Right lobe of liver (tissue), 6 donors: ENCODE results near the gene ARHGEF7. TPM values are rescaled to one million over a fixed set of nuclear protein-coding genes. Genes with fewer than 3 reads are reported as not detected.
A peak's percentile ranks its signal among the peaks of the same experiment; 100 is the strongest.

ENCODE experiments used
- ATAC-seq, 4 donors: fragments of 200-7000 bp; cut with Tn5 transposase; one replicate each; pipeline ENCODE4 v1.9.1; 2020; ENCODE audit warnings: mild to moderate bottlenecking in 4 of 4, moderate library complexity in 4 of 4
- DNase-seq, 3 donors: peaks; one replicate each; pipeline ENCODE4 v3.0.0-alpha.2; 2020
- H3K27ac ChIP-seq, 3 donors: fragments of 200-600 bp; one replicate each; pipeline ENCODE4 v1.8.0; 2022
- H3K27me3 ChIP-seq, 2 donors: fragments of 200-600 bp; one replicate each; pipeline ENCODE4 v1.8.0; 2022
- H3K36me3 ChIP-seq, 4 donors: fragments of 200-600 bp; sonication (generic) in 1 of 4; one replicate each; pipeline versions ENCODE4 v1.5.1 to v1.8.0; 2017 to 2022; ENCODE audit warnings: control low read depth in 1 of 4
- H3K4me1 ChIP-seq, 4 donors: fragments of 200-600 bp; sonication (generic) in 1 of 4; one replicate each; pipeline versions ENCODE4 v1.5.1 to v1.8.0; 2017 to 2022; ENCODE audit warnings: control low read depth in 1 of 4
- H3K4me3 ChIP-seq, 3 donors: fragments of 200-600 bp; one replicate each; pipeline ENCODE4 v1.8.0; 2022
- H3K9me3 ChIP-seq, 4 donors: fragments of 200-600 bp; sonication (generic) in 1 of 4; one replicate each; pipeline versions ENCODE4 v1.5.1 to v1.8.0; 2017 to 2022; ENCODE audit warnings: control low read depth in 1 of 4
- POLR2A ChIP-seq: fragments of 450-650 bp; IDR thresholded peaks from one replicate; pipeline ENCODE4 v1.6.1; 2017; ENCODE audit warnings: antibody characterized with exemption, mild to moderate bottlenecking
- WGBS: methylation state at CpG from one replicate; pipeline ENCODE4 v1.1.6; 2018; ENCODE audit warnings: low coverage, low lambda C conversion rate; ENCODE audit not compliant: insufficient coverage; ENCODE audit errors: missing lambda C conversion rate; 5-methylcytosine and 5-hydroxymethylcytosine counted together
- intact Hi-C, 2 donors: fragments of 100-400 bp; cut with DNase I; formaldehyde crosslinking; loops; one replicate each; pipeline versions ENCODE4 v1.11.2 to v1.14.1; 2022
- total RNA-seq, 6 experiments: library from RNA; depleted of rRNA in 2 of 6; stranded (reverse); fragments of >200 nt in 2 of 6; fragmentation: NEBNext Ultra II Directional in 3 of 6; extraction: Animal tissue kit (Norgen Biotek cat#: 25700) in 3 of 6; gene quantifications; one replicate each; pipeline versions ENCODE4 v1.1.0 to v1.2.4, GENCODE V29; 2016 to 2023
- TF ChIP-seq, protein P1 (sequence below), 4 donors: fragments of 200-600 bp in 3 of 4; fragments of 450-650 bp in 1 of 4; IDR thresholded peaks; one replicate each; pipeline versions ENCODE4 v1.5.1 to v1.8.0; 2016 to 2022; ENCODE audit warnings: antibody characterized with exemption in 4 of 4, mild to moderate bottlenecking in 2 of 4
- donor health status: DM: no; HTN: yes; CAD: no.
- donor health status: DM: no; HTN: no; CAD: no.
- donor health status: DM: no; HTN: no; CAD: no.
- donor health status: DM: no; HTN: yes; CAD: no.
- donor health status: DM: no; HTN: yes; CAD: no.

The ARHGEF7 gene
- total RNA-seq, 6 experiments from 2014 or later = 22.0 to 40.1 (median 33.8) TPM

DNA sequence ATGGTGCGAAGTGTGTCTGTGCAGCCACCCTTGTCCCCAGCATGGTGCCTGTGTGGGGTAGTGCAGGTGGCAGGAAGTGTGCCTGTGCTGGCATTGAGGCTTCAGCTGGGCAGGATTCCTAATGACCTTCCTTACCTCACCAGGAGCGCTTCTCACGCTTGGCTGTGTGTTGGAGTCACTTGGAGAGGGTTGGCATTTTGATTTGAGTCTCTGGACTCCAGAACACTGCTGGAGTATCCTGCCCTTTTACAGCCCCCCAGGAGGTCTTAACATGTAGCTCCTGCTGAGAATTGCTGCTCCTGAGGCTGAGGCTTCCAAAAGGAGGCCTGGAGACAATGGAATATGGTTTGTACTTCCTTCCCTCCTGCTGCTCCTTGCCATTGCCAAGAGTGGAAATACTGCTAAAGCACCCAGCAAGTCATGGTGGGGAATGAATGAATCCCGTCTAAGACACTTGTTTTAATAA, 87.1 kb downstream of the ARHGEF7 start:
- WGBS = 64% methylated on average over 4 of the region's 4 CpGs
- peak; percentile 5 to 47 (median 20) for ATAC-seq
- Histone ChIP-seq H3K4me3 (no peak overlapping the region), H3K27me3 (no peaks in the 10 kb centered on the region), H3K9me3 (no peaks in the 10 kb centered on the region), H3K27ac (peak overlapping the region; percentile 1 to 57 (median 11)), H3K4me1 (peaks cover 0 to 22% (median 4%) of the 10 kb centered on the region in 4 donors), H3K36me3 (peaks cover 0 to 2% (median 0%) of the 10 kb centered on the region in 4 donors)
- TF ChIP-seq POLR2A = no peak
- TF ChIP-seq, protein P1, sequence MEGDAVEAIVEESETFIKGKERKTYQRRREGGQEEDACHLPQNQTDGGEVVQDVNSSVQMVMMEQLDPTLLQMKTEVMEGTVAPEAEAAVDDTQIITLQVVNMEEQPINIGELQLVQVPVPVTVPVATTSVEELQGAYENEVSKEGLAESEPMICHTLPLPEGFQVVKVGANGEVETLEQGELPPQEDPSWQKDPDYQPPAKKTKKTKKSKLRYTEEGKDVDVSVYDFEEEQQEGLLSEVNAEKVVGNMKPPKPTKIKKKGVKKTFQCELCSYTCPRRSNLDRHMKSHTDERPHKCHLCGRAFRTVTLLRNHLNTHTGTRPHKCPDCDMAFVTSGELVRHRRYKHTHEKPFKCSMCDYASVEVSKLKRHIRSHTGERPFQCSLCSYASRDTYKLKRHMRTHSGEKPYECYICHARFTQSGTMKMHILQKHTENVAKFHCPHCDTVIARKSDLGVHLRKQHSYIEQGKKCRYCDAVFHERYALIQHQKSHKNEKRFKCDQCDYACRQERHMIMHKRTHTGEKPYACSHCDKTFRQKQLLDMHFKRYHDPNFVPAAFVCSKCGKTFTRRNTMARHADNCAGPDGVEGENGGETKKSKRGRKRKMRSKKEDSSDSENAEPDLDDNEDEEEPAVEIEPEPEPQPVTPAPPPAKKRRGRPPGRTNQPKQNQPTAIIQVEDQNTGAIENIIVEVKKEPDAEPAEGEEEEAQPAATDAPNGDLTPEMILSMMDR (IDR thresholded peaks at IDR 0.05) = no peak
- intact Hi-C loops = no loop called here
- peak in 1 of 3 donors; percentile 58 for DNase-seq

DNA sequence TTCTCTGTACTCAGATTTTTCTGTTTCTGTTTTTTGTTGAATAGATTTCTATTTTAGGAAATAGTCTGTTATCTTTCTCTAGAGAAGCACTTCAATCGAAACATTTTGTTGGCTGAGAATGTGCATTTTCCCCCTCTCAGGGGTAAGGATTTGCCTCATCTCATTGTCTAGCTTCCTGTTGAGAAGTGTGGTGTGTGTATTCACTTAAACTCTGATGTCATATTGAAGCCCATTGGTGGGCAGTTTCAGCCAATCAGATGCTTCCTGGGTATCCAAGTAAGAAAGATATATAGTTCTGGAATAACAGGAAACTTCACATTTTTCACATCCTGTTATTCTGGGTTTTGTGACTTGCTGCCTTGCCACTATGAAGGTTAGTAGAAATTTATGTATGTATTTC, 87.6 kb downstream of the ARHGEF7 start:
- intact Hi-C loops = no loop called here
- peak overlapping the region in 2 of 3 donors; percentile 16 to 26 for H3K4me3 ChIP-seq
- peaks cover 0 to 22% (median 4%) of the 10 kb centered on the region in 4 donors for H3K4me1 ChIP-seq
- ATAC-seq = peak; percentile 71 to 81 (median 78)
- H3K27ac ChIP-seq = peak overlapping the region; percentile 11 to 57 (median 27)
- H3K27me3 ChIP-seq = no peaks in the 10 kb centered on the region
- DNase-seq = no peak
- peaks cover 0 to 2% (median 0%) of the 10 kb centered on the region in 4 donors for H3K36me3 ChIP-seq
- no peaks in the 10 kb centered on the region for H3K9me3 ChIP-seq
- TF ChIP-seq, protein P1 (IDR thresholded peaks at IDR 0.05) = no peak
- TF ChIP-seq POLR2A = no peak
- 42% methylated on average over 1 of the region's 1 CpG for WGBS

DNA sequence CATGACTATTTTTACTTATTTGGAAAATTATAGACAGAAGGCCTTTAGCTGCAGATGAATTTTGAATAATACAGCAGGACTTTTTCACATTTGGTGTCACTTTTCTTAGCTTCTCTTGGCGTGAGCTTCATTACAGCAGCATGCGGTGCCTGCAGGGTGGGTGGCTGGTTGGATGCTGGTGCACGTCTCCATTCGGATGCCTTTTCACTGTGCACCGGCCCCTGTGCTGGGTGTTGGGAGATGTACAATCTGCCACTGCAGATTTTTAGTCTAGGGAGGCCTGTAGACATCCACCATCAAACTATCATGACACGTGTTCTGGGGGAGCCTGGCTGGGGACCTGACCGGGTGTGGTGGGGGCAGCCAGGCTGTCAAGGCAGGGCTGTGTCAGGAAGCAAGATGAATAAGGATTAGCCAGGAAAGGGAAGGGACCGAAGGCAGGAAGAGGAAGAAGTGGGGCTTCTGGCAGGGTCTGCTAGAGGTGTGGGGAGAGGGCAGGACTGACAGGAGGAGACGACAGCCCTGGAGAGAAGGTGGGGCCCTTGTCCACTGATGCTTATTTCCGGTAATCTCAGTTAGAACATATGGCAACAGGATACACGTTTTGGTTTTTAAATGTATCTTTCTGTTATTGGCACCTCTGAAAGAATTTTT, 88.8 kb downstream of the ARHGEF7 start:
- 60% methylated on average over 11 of the region's 11 CpGs for whole genome bisulfite sequencing
- peak; percentile 8 to 32 (median 29) for ATAC-seq

DNA sequence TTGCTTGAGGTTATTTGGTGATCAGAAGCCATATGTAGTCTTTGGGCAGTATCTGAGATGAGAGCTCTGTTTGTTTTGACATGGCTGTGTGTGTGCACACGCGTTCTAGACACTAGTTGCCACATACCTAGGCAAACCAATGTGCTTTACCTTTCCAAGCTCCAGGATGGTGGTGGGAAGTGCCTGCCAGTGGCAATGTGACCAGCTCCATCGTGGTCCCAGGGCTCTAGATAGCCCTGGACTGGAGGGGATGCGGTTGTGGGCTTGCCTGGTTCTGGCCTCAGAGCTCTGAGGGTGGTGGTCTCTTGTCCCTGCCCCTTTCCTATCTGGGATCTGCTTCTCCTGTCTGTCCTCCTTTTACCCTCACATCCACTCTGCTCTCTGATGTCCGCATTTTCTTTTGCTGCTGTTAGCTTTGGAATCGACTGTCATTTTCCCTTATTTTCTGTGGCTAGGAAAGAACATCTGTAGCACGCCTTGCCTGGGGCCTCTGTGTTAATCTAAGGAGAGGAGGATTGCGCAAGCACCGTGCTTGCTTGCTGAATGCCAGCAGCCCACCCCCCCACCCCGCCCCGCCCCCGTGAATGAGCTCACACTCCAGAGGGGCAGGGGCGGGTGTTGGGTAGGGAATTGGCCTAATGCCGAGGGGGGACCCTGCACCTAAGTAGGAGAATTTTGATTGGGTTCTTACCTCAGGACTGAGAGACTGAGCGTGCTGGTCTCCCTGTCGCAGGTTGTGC, 89.5 kb downstream of the ARHGEF7 start:
- TF ChIP-seq POLR2A = no peak
- TF ChIP-seq, protein P1 (IDR thresholded peaks at IDR 0.05) = no peak
- Histone ChIP-seq H3K9me3 (no peaks in the 10 kb centered on the region), H3K36me3 (no peaks in the 10 kb centered on the region), H3K27me3 (no peaks in the 10 kb centered on the region), H3K27ac (peak overlapping the region in 1 of 3 donors; percentile 24), H3K4me1 (peaks cover 0 to 24% (median 4%) of the 10 kb centered on the region in 4 donors), H3K4me3 (no peak overlapping the region)
- DNase-seq (no peak), ATAC-seq (peak; percentile 44 to 65 (median 51))
- intact Hi-C loops = no loop called here
- 45% methylated on average over 15 of the region's 16 CpGs for WGBS

More for the DNA sequence above, 88.8 kb downstream of the ARHGEF7 start:
- H3K4me1 ChIP-seq = peaks cover 0 to 22% (median 4%) of the 10 kb centered on the region in 4 donors
- H3K27me3 ChIP-seq = no peaks in the 10 kb centered on the region
- peak overlapping the region; percentile 24 to 49 (median 27) for H3K27ac ChIP-seq
- DNase-seq = no peak
- H3K36me3 ChIP-seq = no peaks in the 10 kb centered on the region
- no peaks in the 10 kb centered on the region for H3K9me3 ChIP-seq
- intact Hi-C loops = no loop called here
- H3K4me3 ChIP-seq = peak overlapping the region; percentile 7 to 26 (median 16)
- no peak for TF ChIP-seq POLR2A
- TF ChIP-seq, protein P1 (IDR thresholded peaks at IDR 0.05) = no peak
